GM12872 (cell line): ENCODE measurements around the gene ZBTB48.

Source experiments
- TF ChIP-seq, protein P1 (sequence below): IDR thresholded peaks from 3 replicates; pipeline ENCODE4 v1.5.1; 2011; ENCODE audit warnings: low read depth, mild to moderate bottlenecking, low read length, moderate library complexity; ENCODE audit not compliant: insufficient read depth

ZBTB48 gene

DNA sequence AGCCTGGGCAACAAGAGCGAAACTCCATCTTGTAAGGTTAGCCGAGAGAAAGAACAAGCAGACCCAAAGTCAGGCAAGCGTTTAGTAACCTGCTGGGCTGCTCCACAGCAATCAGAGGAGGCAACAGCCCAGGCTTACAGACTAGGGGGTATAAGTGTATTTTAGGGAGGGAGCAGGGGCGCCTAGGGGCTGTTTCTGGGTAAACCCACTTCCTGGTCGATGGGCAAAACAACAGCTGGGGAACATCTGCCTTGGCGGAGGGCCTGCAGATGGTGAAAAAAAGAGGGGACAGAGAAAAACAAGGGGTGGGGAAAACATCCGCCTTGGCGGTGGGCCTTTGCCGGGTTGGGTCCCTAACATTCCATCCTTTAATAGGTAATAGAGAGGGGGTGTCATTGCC lies 19.5 kb upstream of the ZBTB48 start:
- TF ChIP-seq, protein P1, sequence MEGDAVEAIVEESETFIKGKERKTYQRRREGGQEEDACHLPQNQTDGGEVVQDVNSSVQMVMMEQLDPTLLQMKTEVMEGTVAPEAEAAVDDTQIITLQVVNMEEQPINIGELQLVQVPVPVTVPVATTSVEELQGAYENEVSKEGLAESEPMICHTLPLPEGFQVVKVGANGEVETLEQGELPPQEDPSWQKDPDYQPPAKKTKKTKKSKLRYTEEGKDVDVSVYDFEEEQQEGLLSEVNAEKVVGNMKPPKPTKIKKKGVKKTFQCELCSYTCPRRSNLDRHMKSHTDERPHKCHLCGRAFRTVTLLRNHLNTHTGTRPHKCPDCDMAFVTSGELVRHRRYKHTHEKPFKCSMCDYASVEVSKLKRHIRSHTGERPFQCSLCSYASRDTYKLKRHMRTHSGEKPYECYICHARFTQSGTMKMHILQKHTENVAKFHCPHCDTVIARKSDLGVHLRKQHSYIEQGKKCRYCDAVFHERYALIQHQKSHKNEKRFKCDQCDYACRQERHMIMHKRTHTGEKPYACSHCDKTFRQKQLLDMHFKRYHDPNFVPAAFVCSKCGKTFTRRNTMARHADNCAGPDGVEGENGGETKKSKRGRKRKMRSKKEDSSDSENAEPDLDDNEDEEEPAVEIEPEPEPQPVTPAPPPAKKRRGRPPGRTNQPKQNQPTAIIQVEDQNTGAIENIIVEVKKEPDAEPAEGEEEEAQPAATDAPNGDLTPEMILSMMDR, result no peak

DNA sequence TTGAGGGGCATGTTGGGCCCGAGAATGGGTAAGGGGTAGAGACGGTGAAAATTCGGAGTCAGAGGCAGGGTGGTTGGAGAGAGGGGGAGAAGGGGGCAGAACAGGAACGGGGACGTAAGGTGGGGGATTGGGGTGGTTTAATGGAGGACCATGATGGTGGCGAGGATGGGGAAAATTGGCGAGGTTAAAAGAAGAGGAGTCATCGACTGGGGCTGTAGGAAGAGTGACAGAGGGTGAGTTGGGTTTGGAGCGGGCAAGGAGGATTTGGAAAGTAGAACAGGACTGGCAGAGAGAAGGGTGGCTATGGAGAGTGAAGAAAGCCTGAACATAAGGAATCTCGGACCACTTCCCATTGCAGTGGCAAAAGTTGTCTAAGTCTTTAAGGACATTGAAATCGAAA lies 10.8 kb upstream of the ZBTB48 start:
- TF ChIP-seq, protein P1, result no peak

DNA sequence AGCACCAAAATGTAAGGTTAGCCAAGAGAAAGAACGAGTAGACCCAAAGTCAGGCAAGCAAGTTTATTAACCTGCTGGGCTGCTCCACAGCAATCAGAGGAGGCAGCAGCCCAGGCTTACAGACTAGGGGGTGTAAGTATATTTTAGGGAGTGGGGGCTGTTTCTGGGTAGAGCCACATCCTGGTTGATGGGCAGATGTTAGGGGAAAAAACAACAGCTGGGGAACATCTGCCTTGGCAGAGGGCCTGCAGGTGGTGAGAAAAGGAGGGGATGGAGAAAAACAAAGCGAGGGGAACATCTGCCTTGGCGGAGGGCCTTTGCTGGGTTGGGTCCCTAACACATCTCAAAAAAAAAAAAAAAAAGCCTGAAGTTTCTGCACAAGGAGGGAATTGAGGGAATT lies 9.7 kb upstream of the ZBTB48 start:
- TF ChIP-seq, protein P1, result no peak

DNA sequence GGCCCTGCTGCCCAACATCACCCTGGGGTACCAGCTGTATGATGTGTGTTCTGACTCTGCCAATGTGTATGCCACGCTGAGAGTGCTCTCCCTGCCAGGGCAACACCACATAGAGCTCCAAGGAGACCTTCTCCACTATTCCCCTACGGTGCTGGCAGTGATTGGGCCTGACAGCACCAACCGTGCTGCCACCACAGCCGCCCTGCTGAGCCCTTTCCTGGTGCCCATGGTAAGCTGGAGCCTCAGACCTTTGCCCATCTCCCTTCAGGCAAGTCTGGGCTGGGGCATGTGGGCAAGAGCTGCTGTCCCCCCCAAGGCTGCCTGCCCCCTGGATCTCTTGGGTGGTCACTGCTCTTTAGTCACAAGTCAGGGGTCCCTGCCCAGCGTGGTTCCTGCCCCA lies 8.8 kb upstream of the ZBTB48 start:
- TF ChIP-seq, protein P1, result no peak

DNA sequence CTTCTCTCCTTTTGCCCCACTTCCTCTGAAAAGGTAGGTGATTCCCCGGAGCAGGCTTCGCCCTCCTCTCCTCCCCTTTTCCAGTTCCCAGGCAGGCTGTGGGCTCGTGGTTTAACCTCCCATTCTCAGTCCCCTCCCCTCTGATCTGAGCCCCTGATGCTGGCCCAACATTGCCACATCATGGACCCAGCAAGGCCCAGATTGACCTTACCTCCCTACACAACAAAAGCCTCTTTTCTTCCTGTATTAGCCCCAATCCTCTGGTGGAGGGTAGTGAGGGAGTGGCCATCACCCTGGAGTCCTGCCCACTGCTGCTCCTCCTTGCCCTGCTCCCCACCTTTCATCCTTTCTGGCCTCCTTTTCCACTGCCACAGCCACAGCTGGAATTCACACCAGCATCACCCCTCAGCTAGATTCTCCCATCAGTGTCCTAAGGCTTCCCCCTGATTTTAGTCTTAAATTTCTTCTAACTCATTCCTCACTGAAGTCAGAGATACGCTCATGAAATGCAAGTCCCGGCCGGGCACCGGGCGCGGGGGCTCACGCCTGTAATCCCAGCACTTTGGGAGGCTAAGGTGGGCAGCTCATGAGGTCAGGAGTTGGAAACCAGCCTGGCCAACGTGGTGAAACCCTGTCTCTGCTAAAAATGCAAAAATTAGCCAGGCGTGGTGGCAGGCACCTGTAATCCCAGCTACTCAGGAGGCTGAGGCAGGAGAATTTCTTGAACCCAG lies 7.0 kb upstream of the ZBTB48 start:
- TF ChIP-seq, protein P1, result no peak

DNA sequence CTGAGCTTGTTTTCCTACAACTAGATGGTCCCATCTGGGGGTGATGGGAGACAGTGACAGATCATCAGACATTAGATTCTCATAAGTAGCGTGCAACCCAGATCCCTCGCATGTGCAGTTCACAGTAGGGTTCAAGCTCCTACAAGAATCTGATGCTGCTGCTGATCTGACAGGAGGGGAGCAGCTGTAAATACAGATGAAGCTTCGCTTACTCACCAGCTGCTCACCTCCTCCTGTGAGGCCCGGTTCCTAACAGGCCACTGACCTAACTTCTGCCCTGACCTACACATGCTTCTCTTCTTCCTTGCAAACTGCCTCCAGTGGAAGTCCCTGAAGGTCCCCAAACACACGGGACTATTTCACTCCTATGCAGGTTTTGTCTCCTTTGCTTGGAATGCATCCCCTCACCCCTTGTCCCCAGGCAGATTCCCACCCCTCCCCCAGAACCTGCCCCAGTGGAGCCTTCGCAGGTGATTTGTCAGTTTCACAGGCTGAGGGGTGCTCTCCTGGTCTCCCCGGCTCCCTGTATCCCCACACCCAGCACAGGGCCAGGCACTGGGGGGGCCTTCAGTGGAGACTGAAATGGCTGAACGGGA lies 5.7 kb upstream of the ZBTB48 start:
- TF ChIP-seq, protein P1, result no peak

DNA sequence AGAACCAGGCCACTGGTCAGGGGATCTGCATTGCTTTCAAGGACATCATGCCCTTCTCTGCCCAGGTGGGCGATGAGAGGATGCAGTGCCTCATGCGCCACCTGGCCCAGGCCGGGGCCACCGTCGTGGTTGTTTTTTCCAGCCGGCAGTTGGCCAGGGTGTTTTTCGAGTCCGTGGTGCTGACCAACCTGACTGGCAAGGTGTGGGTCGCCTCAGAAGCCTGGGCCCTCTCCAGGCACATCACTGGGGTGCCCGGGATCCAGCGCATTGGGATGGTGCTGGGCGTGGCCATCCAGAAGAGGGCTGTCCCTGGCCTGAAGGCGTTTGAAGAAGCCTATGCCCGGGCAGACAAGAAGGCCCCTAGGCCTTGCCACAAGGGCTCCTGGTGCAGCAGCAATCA lies 5.0 kb upstream of the ZBTB48 start:
- TF ChIP-seq, protein P1, result no peak
